IMR-90 (cell line): Measurements from ENCODE around the gene SCARF2. TPM values are rescaled to one million over a fixed set of nuclear protein-coding genes. Genes with fewer than 3 reads are reported as not detected.

Experiments used
- ATAC-seq: fragments of 200-7000 bp; cut with Tn5 transposase; 2 replicates; pipeline ENCODE4 v1.9.1; 2020; ENCODE audit warnings: low read depth, mild to moderate bottlenecking, moderate library complexity
- BruUV-seq: library from RNA; stranded (reverse); fragments of 400-500 nt; replicated peaks from 2 replicates; lab custom pipeline; 2021; lab: Mats Ljungman, UMichigan
- CTCF ChIA-PET: fragments of 300-600 bp; formaldehyde crosslinking; extraction: SDS; loops from one replicate; lab custom pipeline; 2021; ENCODE audit warnings: antibody characterized with exemption; lab: Yijun Ruan, JAX
- POLR2A ChIA-PET: fragments of 300-600 bp; sonication (Branson Sonifier 250); formaldehyde crosslinking; loops from one replicate; lab custom pipeline; 2022; ENCODE audit warnings: antibody characterized with exemption; ENCODE audit not compliant: unreplicated experiment; lab: Charles Lee
- DNase-seq: peaks from one replicate; pipeline ENCODE4 v3.0.0; 2013
- H2AFZ ChIP-seq: replicated peaks from 2 replicates; pipeline ENCODE3; 2013; ENCODE audit warnings: low read length, mild to moderate bottlenecking; ENCODE audit not compliant: poor library complexity
- H2AK5ac ChIP-seq: 2 replicates; pipeline ENCODE4 v1.6.1; 2013; ENCODE audit warnings: low read depth, low read length, inconsistent platforms
- H2AK9ac ChIP-seq: replicated peaks from 2 replicates; pipeline ENCODE3; 2013; ENCODE audit warnings: mild to moderate bottlenecking, low read depth, low read length, moderate library complexity; ENCODE audit not compliant: poor library complexity
- H2BK120ac ChIP-seq: 2 replicates; pipeline ENCODE4 v1.6.1; 2013; ENCODE audit warnings: low read depth, low read length, inconsistent platforms
- H2BK15ac ChIP-seq: 3 replicates; pipeline ENCODE4 v1.6.1; 2013; ENCODE audit warnings: low read depth, low read length, inconsistent platforms
- H2BK20ac ChIP-seq: 2 replicates; pipeline ENCODE4 v1.6.1; 2013; ENCODE audit warnings: low read depth, mild to moderate bottlenecking, inconsistent platforms, low read length, moderate library complexity
- H2BK5ac ChIP-seq: 2 replicates; pipeline ENCODE4 v1.6.1; 2013; ENCODE audit warnings: mild to moderate bottlenecking, low read depth, low read length, inconsistent platforms; ENCODE audit not compliant: poor library complexity, severe bottlenecking
- H3K14ac ChIP-seq: replicated peaks from 2 replicates; pipeline ENCODE4 v1.6.1; 2013; ENCODE audit warnings: low read depth, low read length, inconsistent platforms
- H3K18ac ChIP-seq: 2 replicates; pipeline ENCODE4 v1.6.1; 2013; ENCODE audit warnings: low read depth, low read length, control low read depth
- H3K23ac ChIP-seq: 2 replicates; pipeline ENCODE4 v1.6.1; 2013; ENCODE audit warnings: low read depth, low read length, inconsistent platforms
- H3K27ac ChIP-seq: 2 replicates; pipeline ENCODE4 v1.5.1; 2013; ENCODE audit warnings: mild to moderate bottlenecking, control low read depth, low read length; ENCODE audit not compliant: insufficient read depth
- H3K27me3 ChIP-seq: 2 replicates; pipeline ENCODE4 v1.6.1; 2013; ENCODE audit warnings: low read length; ENCODE audit not compliant: control insufficient read depth, insufficient read depth
- H3K36me3 ChIP-seq: 2 replicates; pipeline ENCODE4 v1.6.1; 2013; ENCODE audit warnings: low read length, mixed read lengths; ENCODE audit not compliant: control insufficient read depth, insufficient read depth
- H3K4ac ChIP-seq: 2 replicates; pipeline ENCODE4 v1.6.1; 2013; ENCODE audit warnings: low read depth, low read length, inconsistent platforms
- H3K4me1 ChIP-seq: 2 replicates; pipeline ENCODE4 v1.6.1; 2013; ENCODE audit warnings: low read length, mixed read lengths; ENCODE audit not compliant: control insufficient read depth, insufficient read depth
- H3K4me2 ChIP-seq: 2 replicates; pipeline ENCODE4 v1.6.1; 2013; ENCODE audit warnings: low read depth, mild to moderate bottlenecking, control low read depth, low read length, moderate library complexity
- H3K4me3 ChIP-seq: 2 replicates; pipeline ENCODE4 v1.5.1; 2013; ENCODE audit warnings: low read depth, mild to moderate bottlenecking, control low read depth, low read length, moderate library complexity; ENCODE audit not compliant: insufficient read depth
- H3K56ac ChIP-seq: 2 replicates; pipeline ENCODE4 v1.6.1; 2013; ENCODE audit warnings: low read length, inconsistent platforms; ENCODE audit not compliant: insufficient read depth; ENCODE audit errors: extremely low read depth
- H3K79me1 ChIP-seq, 2 experiments: 2 replicates each; pipeline ENCODE4 v1.6.1; 2013; ENCODE audit warnings: low read length in 2 of 2, inconsistent platforms in 1 of 2, low read depth in 1 of 2
- H3K9ac ChIP-seq: 2 replicates; pipeline ENCODE4 v1.6.1; 2013; ENCODE audit warnings: low read depth, low read length, control low read depth
- H3K9me1 ChIP-seq: 2 replicates; pipeline ENCODE4 v1.6.1; 2013; ENCODE audit warnings: low read length, inconsistent platforms; ENCODE audit not compliant: insufficient read depth
- H3K9me3 ChIP-seq: 2 replicates; pipeline ENCODE4 v1.6.1; 2013; ENCODE audit warnings: low read length; ENCODE audit not compliant: control insufficient read depth, insufficient read depth
- H4K20me1 ChIP-seq: 2 replicates; pipeline ENCODE4 v1.6.1; 2013; ENCODE audit warnings: low read length, inconsistent platforms; ENCODE audit not compliant: insufficient read depth
- H4K5ac ChIP-seq: 2 replicates; pipeline ENCODE4 v1.6.1; 2013; ENCODE audit warnings: mild to moderate bottlenecking, low read depth, low read length, control low read depth
- H4K8ac ChIP-seq, 2 experiments: 2 replicates each; pipeline ENCODE4 v1.6.1; 2013; ENCODE audit warnings: low read depth in 2 of 2, low read length in 2 of 2, control low read depth in 1 of 2, inconsistent platforms in 1 of 2
- H4K91ac ChIP-seq: 2 replicates; pipeline ENCODE4 v1.6.1; 2013; ENCODE audit warnings: low read depth, low read length, inconsistent platforms; ENCODE audit not compliant: insufficient read depth
- BHLHE40 ChIP-seq: fragments of 150-350 bp; IDR thresholded peaks from 2 replicates; pipeline ENCODE4 v1.6.1; 2016; ENCODE audit warnings: mild to moderate bottlenecking, low read depth, low read length
- ELK1 ChIP-seq: fragments of 150-350 bp; IDR thresholded peaks from 2 replicates; pipeline ENCODE4 v1.6.1; 2016; ENCODE audit warnings: low read depth, mild to moderate bottlenecking, low read length, moderate library complexity, borderline replicate concordance
- MAFK ChIP-seq: IDR thresholded peaks from 2 replicates; pipeline ENCODE4 v1.6.1; 2012; ENCODE audit warnings: low read depth, low read length, improper control_type of control experiment
- MAZ ChIP-seq: IDR thresholded peaks from 2 replicates; pipeline ENCODE4 v1.6.1; 2012; ENCODE audit warnings: low read depth, mild to moderate bottlenecking, low read length, improper control_type of control experiment, moderate library complexity, borderline replicate concordance
- POLR2A ChIP-seq: IDR thresholded peaks from 2 replicates; pipeline ENCODE4 v1.6.1; 2012; ENCODE audit warnings: mild to moderate bottlenecking, low read depth, low read length
- WGBS, 2 experiments: methylation state at CpG; one replicate each; pipeline versions ENCODE4 v1.1.5 to v1.1.7; 2013; ENCODE audit warnings: missing lambda C conversion rate in 2 of 2; ENCODE audit not compliant: insufficient read length in 1 of 2; ENCODE audit errors: extremely low coverage in 2 of 2; 5-methylcytosine and 5-hydroxymethylcytosine counted together
- dilution Hi-C: fragments of 300-500 bp; cut with HindIII; formaldehyde crosslinking; loops from one replicate; pipeline ENCODE4 v1.14.3; 2018; ENCODE audit warnings: low sequenced_read_pairs; ENCODE audit not compliant: unreplicated experiment
- in situ Hi-C: fragments of 300-500 bp; cut with MboI; formaldehyde crosslinking; loops from 3 replicates; pipeline ENCODE4 v1.14.3; 2019; ENCODE audit warnings: low sequenced_read_pairs, inconsistent platforms, mixed read lengths
- intact Hi-C: fragments of 100-400 bp; cut with micrococcal nuclease; formaldehyde crosslinking; loops from 2 replicates; pipeline ENCODE4 v1.10.0; 2022
- polyA plus RNA-seq, 3 experiments: library from polyadenylated mRNA; depleted of rRNA; stranded (reverse); fragments of >200 nt; gene quantifications; 2 replicates each; pipeline ENCODE4 v1.2.3, GENCODE V29; 2012; ENCODE audit warnings: low replicate concordance in 1 of 3
- total RNA-seq: library from RNA; depleted of rRNA; stranded (reverse); fragments of >200 nt; gene quantifications from 2 replicates; pipeline ENCODE4 v1.2.3, GENCODE V29; 2012
- TF ChIP-seq, protein P1 (sequence below): fragments of 150-350 bp; IDR thresholded peaks from 2 replicates; pipeline ENCODE4 v1.6.1; 2017; ENCODE audit warnings: mild to moderate bottlenecking, antibody characterized with exemption, low read length, low read depth
- TF ChIP-seq, protein P2 (sequence below): conservative IDR thresholded peaks from 2 replicates; pipeline ENCODE4 v1.5.1; 2012; ENCODE audit warnings: mild to moderate bottlenecking, low read depth, low read length, improper control_type of control experiment

SCARF2 gene
- total and polyA plus RNA-seq, 2 of the 4 experiments (the other 2 are of a cell fraction): 3.4 to 37.0 TPM

- H3K4me1 ChIP-seq: no peaks in the 10 kb centered on the region
- peaks cover 50% of the 10 kb centered on the region for H3K36me3 ChIP-seq
- no peak overlapping the region for H4K91ac ChIP-seq
- DNase-seq: no peak
- BruUV-seq: no TSS peak
- ATAC-seq: no peak
- H4K8ac ChIP-seq: no peak overlapping the region
- intact Hi-C loops: no loop called here
- ChIA-PET POLR2A (no interaction called here), CTCF (no interaction called here)
- no peak overlapping the region for H3K18ac ChIP-seq
- H2BK120ac ChIP-seq: no peak overlapping the region
- no peak overlapping the region for H3K23ac ChIP-seq
- H3K14ac ChIP-seq: no peak overlapping the region
- no peak overlapping the region for H3K56ac ChIP-seq
- no peak overlapping the region for H3K4me3 ChIP-seq
- dilution Hi-C loops: no loop called here
- no peak overlapping the region for H4K5ac ChIP-seq
- H2AK9ac ChIP-seq: no peak overlapping the region
- no peaks in the 10 kb centered on the region for H3K9me3 ChIP-seq
- no peak for TF ChIP-seq MAFK
- no peak for TF ChIP-seq BHLHE40
- no peak for TF ChIP-seq POLR2A
- no peak for TF ChIP-seq MAZ
- TF ChIP-seq ELK1: no peak
- TF ChIP-seq, protein P1, sequence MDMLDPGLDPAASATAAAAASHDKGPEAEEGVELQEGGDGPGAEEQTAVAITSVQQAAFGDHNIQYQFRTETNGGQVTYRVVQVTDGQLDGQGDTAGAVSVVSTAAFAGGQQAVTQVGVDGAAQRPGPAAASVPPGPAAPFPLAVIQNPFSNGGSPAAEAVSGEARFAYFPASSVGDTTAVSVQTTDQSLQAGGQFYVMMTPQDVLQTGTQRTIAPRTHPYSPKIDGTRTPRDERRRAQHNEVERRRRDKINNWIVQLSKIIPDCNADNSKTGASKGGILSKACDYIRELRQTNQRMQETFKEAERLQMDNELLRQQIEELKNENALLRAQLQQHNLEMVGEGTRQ: no peak
- TF ChIP-seq, protein P2, sequence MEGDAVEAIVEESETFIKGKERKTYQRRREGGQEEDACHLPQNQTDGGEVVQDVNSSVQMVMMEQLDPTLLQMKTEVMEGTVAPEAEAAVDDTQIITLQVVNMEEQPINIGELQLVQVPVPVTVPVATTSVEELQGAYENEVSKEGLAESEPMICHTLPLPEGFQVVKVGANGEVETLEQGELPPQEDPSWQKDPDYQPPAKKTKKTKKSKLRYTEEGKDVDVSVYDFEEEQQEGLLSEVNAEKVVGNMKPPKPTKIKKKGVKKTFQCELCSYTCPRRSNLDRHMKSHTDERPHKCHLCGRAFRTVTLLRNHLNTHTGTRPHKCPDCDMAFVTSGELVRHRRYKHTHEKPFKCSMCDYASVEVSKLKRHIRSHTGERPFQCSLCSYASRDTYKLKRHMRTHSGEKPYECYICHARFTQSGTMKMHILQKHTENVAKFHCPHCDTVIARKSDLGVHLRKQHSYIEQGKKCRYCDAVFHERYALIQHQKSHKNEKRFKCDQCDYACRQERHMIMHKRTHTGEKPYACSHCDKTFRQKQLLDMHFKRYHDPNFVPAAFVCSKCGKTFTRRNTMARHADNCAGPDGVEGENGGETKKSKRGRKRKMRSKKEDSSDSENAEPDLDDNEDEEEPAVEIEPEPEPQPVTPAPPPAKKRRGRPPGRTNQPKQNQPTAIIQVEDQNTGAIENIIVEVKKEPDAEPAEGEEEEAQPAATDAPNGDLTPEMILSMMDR: no peak
- H3K4ac ChIP-seq: no peak overlapping the region
- H3K4me2 ChIP-seq: no peak overlapping the region
- no peak overlapping the region for H2BK5ac ChIP-seq
- no peak overlapping the region for H2BK15ac ChIP-seq
- no peak overlapping the region for H2AFZ ChIP-seq
- H3K79me1 ChIP-seq: peaks cover 2 to 10% of the 10 kb centered on the region in 2 experiments; a peak in 2 of 4 replicates
- no peak overlapping the region for H3K27ac ChIP-seq
- no peak overlapping the region for H2BK20ac ChIP-seq
- H2AK5ac ChIP-seq: no peak overlapping the region
- no peak overlapping the region for H3K9ac ChIP-seq
- H3K9me1 ChIP-seq: peaks cover 14% of the 10 kb centered on the region
- H4K20me1 ChIP-seq: no peaks in the 10 kb centered on the region; the same call in 1 of the 2 replicates
- 98% methylated on average over 23 of the region's 45 CpGs; no CpG with 5 or more reads in 1 of the 2 experiments for WGBS, 2 experiments
- H3K27me3 ChIP-seq: no peaks in the 10 kb centered on the region
- in situ Hi-C loops: no loop called here
These were observed 32.2 kb downstream of the SCARF2 start for GRCh38 chr22:20405291-20405930.
